B cell (primary cell): Measurements from ENCODE around the gene PFDN6. TPM values are rescaled to one million over a fixed set of nuclear protein-coding genes. Genes with fewer than 3 reads are reported as not detected.

Source experiments
- ATAC-seq: fragments of 200-7000 bp; cut with Tn5 transposase; one replicate; pipeline ENCODE4 v1.10.0; 2021; ENCODE audit warnings: low read depth, mild to moderate bottlenecking, moderate number of reproducible peaks, moderate library complexity
- CTCF ChIA-PET: fragments of 350-600 bp; sonication (Branson Sonifier 250); formaldehyde crosslinking; loops from one replicate; lab custom pipeline; 2021; ENCODE audit warnings: antibody characterized with exemption, inconsistent platforms; lab: Charles Lee
- POLR2A ChIA-PET: fragments of 350-600 bp; sonication (Branson Sonifier 250); formaldehyde crosslinking; loops from one replicate; lab custom pipeline; 2021; ENCODE audit warnings: antibody characterized with exemption; lab: Charles Lee
- DNase-seq: peaks from one replicate; pipeline ENCODE4 v3.0.0; 2013
- H2AFZ ChIP-seq: 2 replicates; pipeline ENCODE4 v1.6.1; 2012; ENCODE audit warnings: mild to moderate bottlenecking, low read depth, low read length; ENCODE audit not compliant: insufficient read depth, poor library complexity, severe bottlenecking
- H3K27ac ChIP-seq, 2 donors: 1 replicate in 1 of 2; 2 replicates in 1 of 2; pipeline ENCODE4 v1.5.1; 2012 to 2013; ENCODE audit warnings: low read length in 2 of 2, mild to moderate bottlenecking in 2 of 2, moderate library complexity in 1 of 2
- H3K27me3 ChIP-seq, 4 experiments: fragments of 200-600 bp in 1 of 4; sonication (generic) in 1 of 4; replicated peaks in 1 of 4; 1 replicate in 2 of 4; 2 replicates in 2 of 4; pipeline versions ENCODE4 v1.6.1 to v1.7.0; 2013 to 2016; ENCODE audit warnings: low read length in 3 of 4, mild to moderate bottlenecking in 2 of 4, mixed read lengths in 1 of 4, moderate library complexity in 1 of 4; ENCODE audit not compliant: insufficient read depth in 4 of 4, control insufficient read depth in 3 of 4; ENCODE audit errors: control extremely low read depth in 1 of 4
- H3K36me3 ChIP-seq, 2 experiments: replicated peaks in 1 of 2; 1 replicate in 1 of 2; 2 replicates in 1 of 2; pipeline versions ENCODE4 v1.6.1 to v1.7.1; 2013; ENCODE audit warnings: low read length in 1 of 2; ENCODE audit not compliant: insufficient read depth in 2 of 2, control insufficient read depth in 1 of 2; ENCODE audit errors: control extremely low read depth in 1 of 2, extremely low read depth in 1 of 2
- H3K4me1 ChIP-seq, 2 donors: fragments of 200-600 bp in 1 of 2; sonication (generic) in 1 of 2; 1 replicate in 1 of 2; 2 replicates in 1 of 2; pipeline versions ENCODE4 v1.5.1 to v1.6.1; 2013 to 2017; ENCODE audit warnings: low read length in 2 of 2; ENCODE audit not compliant: control insufficient read depth in 2 of 2, insufficient read depth in 2 of 2
- H3K4me2 ChIP-seq: replicated peaks from 2 replicates; pipeline ENCODE3; 2012; ENCODE audit warnings: mild to moderate bottlenecking, low read depth, low read length; ENCODE audit not compliant: poor library complexity, severe bottlenecking
- H3K4me3 ChIP-seq, 5 experiments: fragments of 200-600 bp in 1 of 5; sonication (generic) in 1 of 5; 1 replicate in 3 of 5; 2 replicates in 2 of 5; pipeline versions ENCODE4 v1.5.1 to v1.7.0; 2011 to 2016; ENCODE audit warnings: low read length in 4 of 5, mild to moderate bottlenecking in 4 of 5, low read depth in 2 of 5, control low read depth in 1 of 5, moderate library complexity in 1 of 5; ENCODE audit not compliant: insufficient read depth in 1 of 5; ENCODE audit errors: control extremely low read depth in 1 of 5, extremely low read depth in 1 of 5
- H3K79me2 ChIP-seq: fragments of 200-600 bp; sonication (generic); one replicate; pipeline ENCODE4 v1.6.0; 2016; ENCODE audit warnings: low read length; ENCODE audit not compliant: control insufficient read depth, insufficient read depth
- H3K9ac ChIP-seq: fragments of 200-600 bp; sonication (generic); 2 replicates; pipeline ENCODE4 v1.6.1; 2017; ENCODE audit warnings: mild to moderate bottlenecking, low read length, moderate library complexity
- H3K9me3 ChIP-seq, 3 donors: one replicate each; pipeline versions ENCODE4 v1.6.1 to v1.7.1; 2013; ENCODE audit warnings: low read length in 2 of 3; ENCODE audit not compliant: control insufficient read depth in 2 of 3, insufficient read depth in 1 of 3; ENCODE audit errors: control extremely low read depth in 1 of 3
- H4K20me1 ChIP-seq: 2 replicates; pipeline ENCODE4 v1.6.0; 2012; ENCODE audit warnings: mild to moderate bottlenecking, low read length; ENCODE audit not compliant: insufficient read depth, control insufficient read depth, poor library complexity, severe bottlenecking
- H3K27ac Mint-ChIP-seq: one replicate; pipeline ENCODE4 v1.8.0; 2021; ENCODE audit warnings: mixed read lengths
- H3K27me3 Mint-ChIP-seq: one replicate; pipeline ENCODE4 v1.8.0; 2021; ENCODE audit warnings: mixed read lengths
- H3K4me1 Mint-ChIP-seq: one replicate; pipeline ENCODE4 v1.8.0; 2021; ENCODE audit warnings: mixed read lengths
- H3K4me3 Mint-ChIP-seq: one replicate; pipeline ENCODE4 v1.8.0; 2021; ENCODE audit warnings: mixed read lengths
- H3K9me3 Mint-ChIP-seq: one replicate; pipeline ENCODE4 v1.8.0; 2022; ENCODE audit warnings: mixed read lengths; ENCODE audit not compliant: insufficient read depth
- EZH2 ChIP-seq: IDR thresholded peaks from 2 replicates; pipeline ENCODE4 v1.6.1; 2012; ENCODE audit warnings: borderline replicate concordance, low read depth, mild to moderate bottlenecking, moderate library complexity, low read length; ENCODE audit not compliant: insufficient read depth, poor library complexity, severe bottlenecking
- WGBS: methylation state at CpG from one replicate; pipeline ENCODE4 v1.1.5; 2013; ENCODE audit warnings: missing lambda C conversion rate; ENCODE audit not compliant: insufficient coverage; 5-methylcytosine and 5-hydroxymethylcytosine counted together
- intact Hi-C: fragments of 100-400 bp; cut with micrococcal nuclease; formaldehyde crosslinking; loops from one replicate; pipeline ENCODE4 v1.10.0; 2022
- polyA plus RNA-seq: library from polyadenylated mRNA; depleted of rRNA; stranded (reverse); fragments of >200 nt; gene quantifications from 2 replicates; pipeline ENCODE4 v1.2.3, GENCODE V29; 2012
- total RNA-seq, 2 donors: library from RNA; stranded (reverse); fragments of 120-200 nt in 1 of 2; gene quantifications; 1 replicate in 1 of 2; 2 replicates in 1 of 2; pipeline versions ENCODE4 v1.2.3 to v1.2.4, GENCODE V29; 2013 to 2022
- TF ChIP-seq, protein P1 (sequence below): fragments of 200-600 bp; IDR thresholded peaks from one replicate; pipeline ENCODE4 v1.8.0; 2022; ENCODE audit warnings: antibody characterized with exemption, mild to moderate bottlenecking

PFDN6 gene
- total and polyA plus RNA-seq, 2 donors (not counting 1 experiment from before 2014, with no cell fraction given): 33.2 to 51.1 TPM

DNA sequence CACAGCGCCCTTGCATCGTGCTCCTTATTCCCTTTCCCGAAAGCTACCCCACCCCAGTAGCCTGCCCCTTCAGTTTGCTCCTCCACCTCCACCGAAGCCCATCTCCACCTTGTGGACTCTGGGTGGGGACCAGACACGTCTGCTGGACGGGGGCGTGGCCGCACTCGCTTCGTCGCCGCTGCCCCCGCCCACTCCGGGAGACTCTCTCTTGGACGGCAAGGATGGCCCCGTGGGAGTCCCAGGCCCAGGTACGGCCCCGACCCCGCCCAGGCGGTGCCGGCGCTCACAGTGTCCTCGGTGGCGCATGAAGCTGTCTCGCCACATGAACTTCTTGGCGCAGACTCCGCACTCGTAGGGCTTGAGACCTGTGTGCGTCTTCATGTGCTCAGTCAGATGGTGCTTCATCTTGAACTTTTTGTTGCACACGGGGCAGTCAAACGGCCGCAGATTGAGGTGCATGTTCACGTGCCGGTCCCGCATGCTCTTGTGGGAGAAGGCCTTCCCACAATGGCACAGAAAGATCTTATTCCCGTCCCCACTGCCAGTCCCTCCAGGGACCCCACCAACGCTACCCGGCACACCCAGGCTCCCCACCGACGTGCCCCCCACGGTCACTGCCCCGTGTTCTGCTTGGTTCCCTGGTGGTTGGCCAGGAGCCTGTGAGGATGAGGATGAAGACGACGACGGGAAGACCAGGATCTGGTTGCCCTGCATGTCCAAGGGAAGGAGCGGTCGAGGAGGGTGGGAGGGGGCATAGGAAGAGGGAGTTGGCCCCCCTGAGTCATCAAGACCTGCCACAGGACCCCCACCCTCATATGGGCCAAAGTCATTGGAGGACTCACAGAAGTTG, 25.8 kb downstream of the PFDN6 start:
- Histone ChIP-seq H3K79me2 (peaks cover 90% of the 10 kb centered on the region), H2AFZ (peak overlapping the region; percentile 32), H3K4me3 (peak overlapping the region; percentile 73 to 100 (median 91)), H3K4me1 (peaks cover 59 to 78% of the 10 kb centered on the region in 2 donors), H3K27ac (peak overlapping the region; percentile 97 to 100), H3K9me3 (no peaks in the 10 kb centered on the region), H3K36me3 (peaks cover 3 to 48% of the 10 kb centered on the region in 2 experiments), H3K4me2 (peak overlapping the region; percentile 99), H4K20me1 (peaks cover 44% of the 10 kb centered on the region), H3K9ac (peak overlapping the region; percentile 100), H3K27me3 (no peaks in the 10 kb centered on the region)
- Mint-ChIP-seq H3K9me3 (no peaks in the 10 kb centered on the region), H3K4me3 (peak overlapping the region; percentile 100), H3K4me1 (peaks cover 77% of the 10 kb centered on the region), H3K27ac (peak overlapping the region; percentile 98), H3K27me3 (no peaks in the 10 kb centered on the region)
- ChIA-PET CTCF (interaction anchor here (1.1 to 5.3 kb wide), 2 partner anchors 10 to 29 kb away, joined by 3 to 50 read pairs; no protein-coding TSS in a partner anchor), POLR2A (interaction anchor here (0.7 to 1.2 kb wide), 2 partner anchors 16 to 29 kb away, joined by 3 to 9 read pairs; partner anchors contain the start of gene RGL2)
- ATAC-seq (no peak), DNase-seq (no peak)
- no peak for TF ChIP-seq EZH2
- TF ChIP-seq, protein P1, sequence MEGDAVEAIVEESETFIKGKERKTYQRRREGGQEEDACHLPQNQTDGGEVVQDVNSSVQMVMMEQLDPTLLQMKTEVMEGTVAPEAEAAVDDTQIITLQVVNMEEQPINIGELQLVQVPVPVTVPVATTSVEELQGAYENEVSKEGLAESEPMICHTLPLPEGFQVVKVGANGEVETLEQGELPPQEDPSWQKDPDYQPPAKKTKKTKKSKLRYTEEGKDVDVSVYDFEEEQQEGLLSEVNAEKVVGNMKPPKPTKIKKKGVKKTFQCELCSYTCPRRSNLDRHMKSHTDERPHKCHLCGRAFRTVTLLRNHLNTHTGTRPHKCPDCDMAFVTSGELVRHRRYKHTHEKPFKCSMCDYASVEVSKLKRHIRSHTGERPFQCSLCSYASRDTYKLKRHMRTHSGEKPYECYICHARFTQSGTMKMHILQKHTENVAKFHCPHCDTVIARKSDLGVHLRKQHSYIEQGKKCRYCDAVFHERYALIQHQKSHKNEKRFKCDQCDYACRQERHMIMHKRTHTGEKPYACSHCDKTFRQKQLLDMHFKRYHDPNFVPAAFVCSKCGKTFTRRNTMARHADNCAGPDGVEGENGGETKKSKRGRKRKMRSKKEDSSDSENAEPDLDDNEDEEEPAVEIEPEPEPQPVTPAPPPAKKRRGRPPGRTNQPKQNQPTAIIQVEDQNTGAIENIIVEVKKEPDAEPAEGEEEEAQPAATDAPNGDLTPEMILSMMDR: no peak
- 55% methylated on average over 36 of the region's 47 CpGs for WGBS
- intact Hi-C loops: loop anchor here (1.0 to 5.0 kb wide), 5 partner anchors 9 to 112 kb away; no protein-coding TSS in a partner anchor
